OCI-LY7 (cell line): ENCODE measurements around the gene ZNF554.

Source experiments
- EZH2phosphoT487 ChIP-seq: fragments of 200-600 bp; sonication (generic); IDR thresholded peaks from 2 replicates; pipeline ENCODE4 v1.6.1; 2018; ENCODE audit warnings: low read depth, borderline replicate concordance, mild to moderate bottlenecking, mixed run types, antibody characterized with exemption, low read length, moderate library complexity, mixed read lengths
- TF ChIP-seq, protein P1 (sequence below): fragments of 200-600 bp; sonication (generic); conservative IDR thresholded peaks from 2 replicates; pipeline ENCODE4 v1.5.1; 2014; ENCODE audit warnings: mild to moderate bottlenecking, antibody characterized with exemption, low read length, moderate library complexity, mixed read lengths

DNA sequence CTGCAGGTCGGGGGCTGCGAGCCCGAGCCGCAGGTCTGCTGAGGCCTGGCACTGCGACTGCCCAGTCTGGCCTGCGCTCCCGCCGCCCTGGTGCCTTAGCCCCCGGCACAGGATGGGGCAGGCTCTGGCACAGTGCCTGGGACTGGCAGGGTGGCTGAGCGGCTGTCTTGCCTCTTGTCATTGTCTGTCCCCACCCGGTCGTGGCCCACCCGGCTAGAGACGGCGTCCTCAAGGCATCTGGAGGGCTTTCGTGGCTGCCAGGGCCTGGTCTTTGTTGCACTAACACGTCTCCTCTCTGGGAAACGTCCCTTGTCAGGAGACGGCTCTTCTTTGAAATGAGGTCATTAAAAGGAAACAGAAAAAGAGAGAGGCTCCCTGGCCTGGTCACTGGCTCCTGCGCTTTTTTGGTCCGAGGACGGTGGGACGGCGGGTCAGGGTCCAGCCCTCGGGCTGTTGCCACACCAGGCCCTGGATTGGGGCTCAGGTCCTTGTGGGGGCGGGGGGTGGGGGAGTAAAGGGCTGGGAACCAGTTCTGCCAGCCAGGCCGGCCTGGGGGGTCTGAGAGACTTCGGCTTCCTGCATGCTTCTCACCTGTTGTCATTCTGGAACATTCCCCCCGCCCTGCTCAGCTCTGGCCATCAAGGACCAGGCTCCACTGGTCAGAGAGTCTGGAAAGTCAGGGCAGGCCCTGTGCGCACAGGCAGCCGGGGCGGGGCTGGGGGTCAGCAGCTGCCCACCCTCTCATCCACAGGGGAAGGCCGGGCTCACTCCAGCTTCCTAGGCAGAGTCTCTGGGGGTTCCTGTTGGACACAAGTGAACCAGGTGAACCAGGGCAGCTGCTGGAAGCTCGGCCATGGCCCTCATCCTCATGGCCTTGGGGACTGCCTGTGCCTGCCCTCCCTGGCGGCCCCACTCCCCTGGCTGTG lies 6.2 kb upstream of the ZNF554 start:
- TF ChIP-seq, protein P1, sequence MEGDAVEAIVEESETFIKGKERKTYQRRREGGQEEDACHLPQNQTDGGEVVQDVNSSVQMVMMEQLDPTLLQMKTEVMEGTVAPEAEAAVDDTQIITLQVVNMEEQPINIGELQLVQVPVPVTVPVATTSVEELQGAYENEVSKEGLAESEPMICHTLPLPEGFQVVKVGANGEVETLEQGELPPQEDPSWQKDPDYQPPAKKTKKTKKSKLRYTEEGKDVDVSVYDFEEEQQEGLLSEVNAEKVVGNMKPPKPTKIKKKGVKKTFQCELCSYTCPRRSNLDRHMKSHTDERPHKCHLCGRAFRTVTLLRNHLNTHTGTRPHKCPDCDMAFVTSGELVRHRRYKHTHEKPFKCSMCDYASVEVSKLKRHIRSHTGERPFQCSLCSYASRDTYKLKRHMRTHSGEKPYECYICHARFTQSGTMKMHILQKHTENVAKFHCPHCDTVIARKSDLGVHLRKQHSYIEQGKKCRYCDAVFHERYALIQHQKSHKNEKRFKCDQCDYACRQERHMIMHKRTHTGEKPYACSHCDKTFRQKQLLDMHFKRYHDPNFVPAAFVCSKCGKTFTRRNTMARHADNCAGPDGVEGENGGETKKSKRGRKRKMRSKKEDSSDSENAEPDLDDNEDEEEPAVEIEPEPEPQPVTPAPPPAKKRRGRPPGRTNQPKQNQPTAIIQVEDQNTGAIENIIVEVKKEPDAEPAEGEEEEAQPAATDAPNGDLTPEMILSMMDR, result no peak
- no peak for TF ChIP-seq EZH2phosphoT487
